Activated CD8-positive, alpha-beta memory T cell treated with anti-CD3 and anti-CD28 coated beads for 1 hour (primary cell): ENCODE data around the gene SFT2D3.
A peak's percentile ranks its signal among the peaks of the same experiment; 100 is the strongest.

ENCODE experiments used
- DNase-seq, 2 donors: peaks; one replicate each; pipeline ENCODE4 v3.0.0-alpha.2; 2020; ENCODE audit warnings: low read depth in 1 of 2; ENCODE audit errors: extremely low read depth in 1 of 2

Gene SFT2D3

DNA sequence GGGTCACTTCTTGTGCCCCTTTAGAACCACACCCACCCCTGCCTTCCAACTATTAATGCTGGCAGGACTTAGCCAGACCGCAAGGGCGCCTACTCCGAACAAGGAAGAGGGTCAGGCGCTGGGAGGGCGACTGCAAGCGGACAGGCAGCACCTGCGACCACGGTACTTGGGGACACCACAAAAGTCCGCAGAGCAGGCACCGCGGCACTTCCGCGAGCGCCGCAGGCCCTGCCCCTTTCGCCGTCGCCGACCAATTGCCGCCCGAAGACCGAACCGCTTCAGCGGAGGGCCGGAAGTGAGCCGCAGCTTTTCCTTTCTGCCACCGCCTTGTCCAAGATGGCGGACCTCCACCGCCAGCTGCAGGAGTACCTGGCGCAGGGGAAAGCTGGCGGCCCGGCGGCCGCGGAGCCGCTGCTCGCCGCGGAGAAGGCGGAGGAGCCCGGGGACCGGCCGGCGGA, at the start of gene SFT2D3:
SFT2D3 (plus strand) TSS at position 305 of the 458 bp plus-strand sequence; CDS start at position 337, 32 bp downstream.
- DNase-seq, result peak; percentile 66 to 79

DNA sequence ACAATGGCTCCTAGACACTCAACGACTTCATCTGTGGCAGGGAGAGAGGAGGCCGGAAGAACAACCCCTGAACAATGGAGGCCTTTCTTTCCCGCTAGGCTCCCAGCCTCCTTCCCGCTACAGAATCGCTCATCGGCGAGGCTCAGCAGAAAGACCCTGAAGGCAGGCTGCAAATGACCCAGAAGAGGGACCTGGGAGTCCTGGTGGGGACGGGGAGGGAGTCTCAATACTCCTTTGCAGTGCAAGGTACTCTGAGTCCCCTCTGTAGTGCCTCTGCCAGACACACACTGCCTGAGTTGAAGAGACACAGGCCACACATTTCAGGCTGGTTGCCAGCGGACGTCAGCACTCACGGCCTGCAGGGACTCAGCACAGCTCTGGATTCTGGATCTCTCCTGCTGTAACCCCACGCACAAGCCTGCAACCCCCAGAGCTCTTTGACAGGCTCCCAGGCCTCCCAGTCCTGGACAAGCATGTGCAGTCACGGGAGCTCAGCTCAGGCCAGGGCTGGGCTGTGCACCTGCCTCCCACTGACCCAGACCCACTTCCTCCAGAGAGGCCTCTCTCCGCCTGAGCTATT, 49.2 kb upstream of the SFT2D3 start:
- DNase-seq, result no peak

DNA sequence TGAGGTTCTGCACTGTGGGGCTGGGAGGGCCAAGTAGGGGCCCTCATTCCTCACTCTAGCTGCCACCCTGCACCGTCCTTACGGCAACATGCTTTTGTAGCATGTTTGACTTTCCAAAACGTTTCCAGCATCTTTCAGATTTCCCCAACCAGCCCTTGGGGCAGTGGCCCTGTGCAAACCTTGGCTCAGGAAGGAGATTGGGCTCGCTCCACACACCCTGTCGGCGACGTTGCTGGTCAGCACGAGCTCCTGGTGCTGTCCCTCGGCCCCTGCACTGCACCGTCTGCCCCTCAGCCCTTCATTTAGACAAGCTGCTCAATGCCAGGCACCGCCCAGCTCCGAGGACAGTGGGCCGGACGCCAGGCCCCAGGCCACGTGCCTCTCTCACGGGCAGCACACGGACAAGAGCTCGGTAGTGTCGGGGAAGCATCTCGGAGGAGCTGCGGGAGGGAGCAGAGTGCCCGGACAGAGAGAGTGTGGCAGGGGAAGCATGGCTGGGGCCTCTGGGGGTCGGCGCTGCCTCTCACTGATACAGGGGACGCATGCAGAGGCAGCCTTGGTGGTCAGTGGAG, 48.4 kb upstream of the SFT2D3 start:
- no peak for DNase-seq

- no peak for DNase-seq
Observed at GRCh38 chr2:127653421-127654083, 47.7 kb upstream of the SFT2D3 start.

- DNase-seq, result no peak
Observed at GRCh38 chr2:127654084-127654837, 47.0 kb upstream of the SFT2D3 start.

DNA sequence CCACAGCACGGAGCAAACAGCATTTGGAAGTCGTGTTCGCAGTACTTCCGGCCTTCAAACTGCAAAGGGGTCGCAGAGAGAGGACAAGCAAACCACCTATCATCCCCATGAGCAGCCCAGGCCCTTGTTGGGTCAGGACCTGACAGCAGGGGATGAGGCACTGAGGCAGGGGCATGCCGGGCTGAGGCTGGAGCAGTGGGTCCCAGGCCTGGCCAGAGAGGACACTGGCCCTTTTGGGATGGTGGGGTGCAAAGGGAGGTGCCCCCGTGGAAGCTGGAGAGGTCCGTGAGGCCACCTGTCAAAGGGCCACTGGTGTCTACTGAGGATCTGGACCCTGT, 46.5 kb upstream of the SFT2D3 start:
- DNase-seq, result no peak

DNA sequence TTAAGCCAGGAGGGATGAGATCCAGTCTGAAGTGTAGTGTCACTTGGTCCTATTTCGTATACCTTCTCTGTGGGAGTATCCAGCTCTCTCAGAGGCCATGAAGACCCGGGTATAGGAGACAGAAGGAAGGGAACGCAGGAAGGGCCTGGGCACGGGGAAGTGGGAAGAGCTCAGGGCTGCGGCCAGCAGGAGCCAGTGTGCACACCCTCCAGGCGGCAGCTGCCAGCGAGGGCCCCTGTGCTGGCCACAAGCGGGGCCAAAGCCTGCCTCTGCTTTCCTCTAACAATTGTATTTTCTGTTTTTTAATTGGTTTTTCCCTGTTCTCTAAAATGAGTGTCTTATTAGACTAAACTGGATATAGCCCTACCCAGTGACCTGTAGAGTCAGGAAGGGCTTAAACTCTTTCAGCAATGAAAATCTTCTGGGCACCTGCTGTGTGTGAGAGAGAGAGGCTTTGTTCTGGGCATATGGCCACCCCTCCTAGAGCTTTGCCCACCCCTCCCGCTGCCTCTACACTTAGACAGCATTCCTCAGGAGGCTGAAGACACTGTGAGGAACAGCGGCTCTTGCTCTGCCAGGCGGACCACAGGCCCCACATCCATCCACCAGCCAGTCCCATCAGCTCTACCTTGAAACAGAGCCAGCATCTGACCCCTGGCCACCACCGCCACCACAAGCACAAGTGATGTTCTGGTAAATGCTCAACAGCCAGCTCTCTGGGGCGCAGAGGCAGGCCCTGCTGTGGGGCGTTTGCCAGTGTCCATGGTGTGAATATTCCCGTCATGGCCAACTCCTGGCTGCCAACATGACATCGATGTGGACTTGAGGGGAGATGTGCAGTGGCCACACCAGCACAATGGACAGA, 45.9 kb upstream of the SFT2D3 start:
- no peak for DNase-seq

DNA sequence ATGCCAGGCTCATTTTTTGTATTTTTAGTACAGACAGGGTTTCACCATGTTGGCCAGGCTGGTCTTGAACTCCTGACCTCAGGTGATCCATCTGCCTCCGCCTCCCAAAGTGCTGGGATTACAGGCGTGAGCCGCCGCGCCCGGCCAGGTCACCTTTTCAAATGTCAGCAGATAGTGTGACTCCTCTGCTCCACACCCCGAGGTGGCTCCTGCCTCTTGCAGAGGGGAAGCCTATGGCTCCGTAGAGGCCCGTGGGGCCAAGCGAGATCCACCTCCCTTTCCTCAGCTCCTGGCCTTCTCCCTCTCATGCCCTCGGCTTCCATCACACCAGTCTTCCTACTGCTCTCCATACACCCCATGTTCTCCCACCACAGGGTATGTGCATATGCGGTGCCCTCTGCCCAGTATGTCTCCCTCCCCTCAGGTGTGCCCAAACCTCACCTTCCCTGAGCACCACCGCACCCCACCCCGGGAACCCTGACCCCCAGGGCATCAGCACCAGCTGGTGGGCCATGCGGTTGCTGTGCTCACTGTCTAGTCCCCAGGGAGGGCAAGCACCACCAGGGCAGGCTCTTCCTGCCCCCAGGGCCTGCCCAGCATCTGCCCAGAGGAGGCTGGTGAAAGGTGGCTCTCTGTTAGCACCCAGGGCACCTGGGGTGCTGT, 44.6 kb upstream of the SFT2D3 start:
- no peak for DNase-seq

DNA sequence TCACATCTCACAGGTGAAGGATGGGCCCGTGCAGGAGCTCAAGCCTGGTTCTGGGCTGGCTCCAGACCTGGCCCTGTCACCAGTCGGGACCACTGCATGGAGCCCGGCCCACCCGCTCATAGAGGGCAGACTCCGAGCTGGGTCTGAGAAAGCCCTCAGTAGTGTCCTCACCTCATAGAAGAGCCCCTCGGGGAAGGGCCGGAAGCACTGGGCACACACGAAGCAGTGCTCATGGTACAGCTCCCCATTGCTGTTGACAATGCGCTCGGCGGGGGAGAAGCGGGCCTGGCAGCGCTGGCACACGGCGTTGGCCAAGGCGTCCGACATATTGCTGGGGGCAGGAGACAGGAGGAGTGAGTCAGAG, 44.1 kb upstream of the SFT2D3 start:
- DNase-seq, result no peak

GRCh38 chr2:127658146-127658545, 43.2 kb upstream of the SFT2D3 start:
- DNase-seq, result no peak

- no peak for DNase-seq
Observed at GRCh38 chr2:127658641-127659407, 42.5 kb upstream of the SFT2D3 start.

DNA sequence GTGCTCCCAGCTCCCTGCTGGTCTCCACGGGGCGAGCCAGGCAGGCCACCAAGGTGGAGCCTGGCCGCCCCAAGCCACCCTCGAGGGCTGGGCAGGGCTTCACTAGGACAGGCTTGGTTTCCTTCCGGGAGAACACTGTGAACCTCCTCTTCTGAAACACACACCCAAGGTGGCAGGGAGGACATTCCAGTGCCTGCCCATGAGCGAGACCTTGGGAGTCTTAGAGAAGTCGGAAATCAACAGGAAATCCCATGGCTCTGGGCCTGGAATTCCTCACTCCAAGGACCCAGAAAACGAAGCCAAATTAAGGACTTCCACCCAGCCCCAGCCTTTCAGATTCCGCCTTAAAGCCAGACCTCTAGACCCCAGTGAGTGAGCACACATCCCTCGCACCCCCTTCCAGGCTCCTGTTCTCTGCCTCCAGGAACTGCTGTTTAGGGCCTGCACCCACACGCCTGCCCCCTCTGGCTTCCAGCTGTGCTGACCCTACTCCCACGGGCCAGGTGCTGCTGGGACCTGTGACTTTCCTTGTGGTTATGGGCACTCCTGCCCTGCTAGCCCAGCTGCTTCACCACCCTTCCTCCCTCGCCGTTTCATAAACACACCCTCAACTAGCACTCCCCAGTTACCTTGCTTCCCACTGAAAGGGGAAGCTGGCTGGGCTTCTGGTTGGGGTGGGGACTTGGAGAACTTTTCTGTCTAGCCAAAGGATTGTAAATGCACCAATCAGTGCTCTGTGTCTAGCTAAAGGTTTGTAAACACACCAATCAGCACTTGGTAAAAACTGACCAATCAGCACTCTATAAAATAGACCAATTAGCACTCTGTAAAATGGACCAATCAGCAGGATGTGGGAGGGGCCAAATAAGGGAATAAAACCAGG, 41.6 kb upstream of the SFT2D3 start:
- no peak for DNase-seq

- no peak for DNase-seq
Observed at GRCh38 chr2:127660291-127660578, 41.1 kb upstream of the SFT2D3 start.

DNA sequence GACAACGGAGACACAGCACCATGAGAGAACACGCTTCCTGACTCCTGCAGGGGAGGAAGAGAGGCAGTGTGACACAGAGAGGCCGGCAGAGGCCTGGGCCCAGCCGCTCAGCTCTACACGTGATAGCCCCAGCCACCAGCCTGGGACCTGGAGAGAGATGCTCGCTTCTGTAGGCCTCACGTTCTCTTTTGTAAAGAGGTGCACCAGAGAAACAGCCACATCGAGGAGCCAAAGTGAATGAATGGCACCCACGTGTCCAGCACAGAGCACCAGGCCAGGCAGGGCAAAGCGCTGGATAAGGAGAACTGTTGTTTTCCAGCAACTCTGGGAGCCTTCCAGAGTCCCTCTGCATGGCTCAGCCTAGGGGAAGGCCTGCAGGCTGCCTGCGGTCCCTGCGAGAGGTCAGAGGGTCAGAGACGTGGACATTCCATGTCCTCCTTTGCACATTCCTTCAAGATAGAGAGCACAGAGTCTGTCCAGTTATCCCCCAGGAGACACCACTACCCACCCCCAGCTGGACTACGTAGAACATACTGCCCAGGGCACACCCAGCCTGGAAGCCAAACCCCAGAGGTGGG, 40.1 kb upstream of the SFT2D3 start:
- DNase-seq, result no peak

DNA sequence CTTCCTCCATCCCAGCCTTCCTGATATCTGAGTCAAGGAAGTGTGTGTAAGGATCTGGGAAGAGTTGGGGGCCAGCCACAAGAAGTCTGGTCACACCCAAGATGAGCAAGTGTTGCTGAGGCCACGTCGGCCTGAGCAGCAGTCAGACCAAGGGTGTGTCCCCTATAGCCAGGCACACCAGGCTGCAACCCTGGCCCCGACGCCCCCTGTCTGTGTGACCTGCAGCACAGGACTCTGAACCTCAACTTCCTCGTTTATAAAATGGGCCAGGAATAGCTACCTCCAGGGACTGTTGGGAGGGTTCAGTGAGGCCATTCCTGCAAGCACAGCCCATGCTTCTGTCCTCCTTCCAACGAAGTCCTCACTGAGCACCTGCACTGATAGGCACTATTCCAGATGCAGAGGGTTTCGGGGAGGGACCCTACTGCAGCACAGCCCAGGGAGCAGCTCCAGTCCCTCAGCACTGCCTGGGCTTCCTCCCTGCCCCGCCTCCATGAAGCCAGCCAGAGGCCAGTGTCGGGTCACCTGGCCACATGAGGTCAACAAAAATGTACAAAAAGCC, 39.3 kb upstream of the SFT2D3 start:
- no peak for DNase-seq

DNA sequence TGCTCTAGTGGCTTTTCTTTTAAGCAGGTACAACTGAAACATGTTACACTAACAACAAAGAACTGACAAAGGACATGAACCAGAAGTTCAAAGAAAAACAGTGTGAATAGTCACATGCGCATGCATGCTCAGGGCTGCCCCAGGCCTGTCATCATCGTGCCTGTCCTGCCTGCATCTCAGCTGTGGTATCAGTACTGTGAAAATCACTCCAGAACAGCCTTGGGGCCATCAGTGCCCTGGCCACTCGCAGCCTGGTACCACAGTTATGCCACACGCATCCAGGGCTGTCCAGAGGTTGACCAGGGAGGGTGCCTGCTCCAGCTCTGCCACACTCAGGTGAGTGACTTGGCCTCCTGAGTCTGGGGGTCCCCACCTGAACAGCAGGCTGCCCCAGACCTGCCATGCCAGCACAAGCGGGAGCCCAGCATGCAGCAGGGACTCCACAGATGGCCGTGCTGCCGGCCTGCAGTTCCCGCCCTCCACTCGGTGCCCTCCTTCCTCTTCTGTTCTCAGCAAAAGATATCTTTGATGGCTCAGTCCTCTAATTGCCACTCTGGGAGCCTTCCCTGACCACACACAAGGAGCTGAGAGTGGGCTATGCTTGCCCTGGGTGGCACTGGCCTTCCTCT, 38.2 kb upstream of the SFT2D3 start:
- no peak for DNase-seq

DNA sequence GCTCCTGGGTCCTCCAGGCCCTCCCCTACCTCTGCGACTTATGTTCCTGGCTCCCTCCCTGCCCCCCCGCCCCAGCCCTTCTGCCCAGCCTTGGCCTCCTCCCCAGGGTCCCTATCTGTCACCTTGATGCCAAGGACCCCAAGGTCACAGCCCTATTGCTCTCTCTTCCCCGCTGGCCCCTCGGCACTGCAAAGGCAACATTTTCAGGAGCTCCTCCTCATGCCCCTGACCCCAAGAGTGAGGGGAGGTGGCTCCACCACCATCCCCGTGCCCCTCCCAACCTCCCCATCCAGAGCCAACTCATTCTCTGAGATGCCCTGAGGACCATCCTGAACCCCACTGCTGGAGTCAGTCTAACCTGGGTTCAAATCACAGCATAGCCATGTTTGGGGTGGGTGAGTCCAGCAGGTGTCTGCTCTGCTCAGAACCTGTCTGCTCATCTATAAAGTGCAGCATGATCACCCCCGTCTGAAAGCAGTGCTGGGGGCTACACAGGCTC, 37.7 kb upstream of the SFT2D3 start:
- DNase-seq, result no peak
